ENCODE measurements around the gene HSPB9.

GRCh38 chr17:42092939-42093338 is 29.7 kb upstream of the HSPB9 start:
- TF ChIP-seq CTCF (conservative IDR thresholded peaks at IDR 0.05 in 1 of 2, IDR thresholded peaks at IDR 0.05 in 1 of 2; ENCODE audit: extremely low read depth in 1 of 2, insufficient read depth in 1 of 2, low read depth in 1 of 2, low read length in 2 of 2), result no peak
- no peak for TF ChIP-seq EZH2 (IDR thresholded peaks at IDR 0.05; ENCODE audit: borderline replicate concordance, low read length)

Measured in mammary epithelial cell (primary cell).